GM06990 (cell line): ENCODE results near the gene B4GALNT4.
"Not testable (repeated sequence)": the region's sequence is repeated elsewhere in the genome, so short reads cannot be mapped to it uniquely, and the experiment has no call there.

ENCODE experiments used
- DNase-seq: peaks from one replicate; pipeline ENCODE4 v3.0.0-alpha.2; 2011; ENCODE audit not compliant: insufficient read length; ENCODE audit errors: extremely low read depth
- H3K27me3 ChIP-seq: replicated peaks from 2 replicates; pipeline ENCODE4 v1.6.0; 2011; ENCODE audit warnings: low read length; ENCODE audit not compliant: control insufficient read depth, insufficient read depth
- H3K36me3 ChIP-seq: 2 replicates; pipeline ENCODE4 v1.5.1; 2011; ENCODE audit warnings: low read length; ENCODE audit not compliant: control insufficient read depth, insufficient read depth
- H3K4me3 ChIP-seq: replicated peaks from 2 replicates; pipeline ENCODE4 v1.5.1; 2011; ENCODE audit warnings: low read depth, mild to moderate bottlenecking, control low read depth, low read length
- CTCF ChIP-seq: IDR thresholded peaks from 2 replicates; pipeline ENCODE4 v1.5.1; 2011; ENCODE audit warnings: low read length, control low read depth, mild to moderate bottlenecking, inconsistent platforms; ENCODE audit not compliant: insufficient read depth, poor library complexity, severe bottlenecking

Gene B4GALNT4

GRCh38 chr11:326592-326841 lies 42.8 kb upstream of the B4GALNT4 start:
- no peak for DNase-seq
- H3K4me3 ChIP-seq = peak overlapping the region; percentile 6
- TF ChIP-seq CTCF = no peak
- no peaks in the 10 kb centered on the region for H3K36me3 ChIP-seq
- no peaks in the 10 kb centered on the region for H3K27me3 ChIP-seq

- TF ChIP-seq CTCF = no peak
- H3K36me3 ChIP-seq = no peaks in the 10 kb centered on the region
- DNase-seq = peak; percentile 87
- H3K4me3 ChIP-seq = peak overlapping the region; percentile 10
- no peaks in the 10 kb centered on the region for H3K27me3 ChIP-seq
These were observed 42.3 kb upstream of the B4GALNT4 start for GRCh38 chr11:326842-327580.

GRCh38 chr11:327581-327923 lies 41.7 kb upstream of the B4GALNT4 start:
- Histone ChIP-seq H3K36me3 (no peaks in the 10 kb centered on the region), H3K4me3 (peak overlapping the region; percentile 10), H3K27me3 (no peaks in the 10 kb centered on the region)
- no peak for DNase-seq
- no peak for TF ChIP-seq CTCF

- H3K4me3 ChIP-seq = no peak overlapping the region
- no peak for DNase-seq
- H3K27me3 ChIP-seq = no peaks in the 10 kb centered on the region
- no peak for TF ChIP-seq CTCF
- no peaks in the 10 kb centered on the region for H3K36me3 ChIP-seq
These were observed 41.3 kb upstream of the B4GALNT4 start for GRCh38 chr11:328012-328411.

- not testable (repeated sequence) for H3K4me3 ChIP-seq, DNase-seq, H3K27me3 ChIP-seq, H3K36me3 ChIP-seq
These were observed 40.7 kb upstream of the B4GALNT4 start for GRCh38 chr11:328516-329100.

GRCh38 chr11:329886-330253 lies 39.4 kb upstream of the B4GALNT4 start:
- Histone ChIP-seq H3K36me3 (no peaks in the 10 kb centered on the region), H3K27me3 (no peaks in the 10 kb centered on the region), H3K4me3 (no peak overlapping the region)
- DNase-seq = no peak
- no peak for TF ChIP-seq CTCF
